Neural cell (in vitro differentiated cells): ENCODE data around the gene FGGY. TPM values are rescaled to one million over a fixed set of nuclear protein-coding genes. Genes with fewer than 3 reads are reported as not detected.

Experiments
- H2AFZ ChIP-seq: fragments of 200-600, 300-800 bp; sonication (generic), shearing (Covaris generic); 2 replicates; pipeline ENCODE4 v1.6.0; 2014; ENCODE audit warnings: low read depth, mild to moderate bottlenecking, antibody characterized with exemption, low read length, moderate library complexity
- H3F3A ChIP-seq: fragments of 200-600 bp; shearing (Covaris generic); 2 replicates; pipeline ENCODE4 v1.6.1; 2016; ENCODE audit warnings: mild to moderate bottlenecking, moderate library complexity, mixed read lengths, antibody characterized with exemption, low read length; ENCODE audit not compliant: insufficient read depth, poor library complexity, severe bottlenecking
- H3K27ac ChIP-seq: fragments of 200-600, 300-800 bp; sonication (generic), shearing (Covaris generic); 2 replicates; pipeline ENCODE4 v1.5.1; 2014; ENCODE audit warnings: mild to moderate bottlenecking, low read length, moderate library complexity
- H3K27me3 ChIP-seq: fragments of 300-800, 200-600 bp; sonication (generic), shearing (Covaris generic); 2 replicates; pipeline ENCODE4 v1.6.0; 2014; ENCODE audit warnings: mild to moderate bottlenecking, low read depth, low read length, moderate library complexity; ENCODE audit not compliant: insufficient read depth
- H3K36me3 ChIP-seq: fragments of 300-800, 200-600 bp; sonication (generic), shearing (Covaris generic); 2 replicates; pipeline ENCODE4 v1.5.1; 2014; ENCODE audit warnings: mild to moderate bottlenecking, antibody characterized with exemption, low read length, moderate library complexity; ENCODE audit not compliant: insufficient read depth
- H3K4me2 ChIP-seq: fragments of 300-800, 200-600 bp; sonication (generic), shearing (Covaris generic); 2 replicates; pipeline ENCODE4 v1.6.0; 2014; ENCODE audit warnings: mild to moderate bottlenecking, low read length
- H3K4me3 ChIP-seq: fragments of 300-800, 200-600 bp; sonication (generic), shearing (Covaris generic); 2 replicates; pipeline ENCODE4 v1.5.1; 2014; ENCODE audit warnings: mild to moderate bottlenecking, low read length, moderate library complexity
- H3K79me2 ChIP-seq: fragments of 200-600 bp; shearing (Covaris generic); replicated peaks from 2 replicates; pipeline ENCODE4 v1.6.0; 2014; ENCODE audit warnings: mild to moderate bottlenecking, low read length, moderate library complexity; ENCODE audit not compliant: insufficient read depth
- H3K9ac ChIP-seq: fragments of 300-800, 200-600 bp; sonication (generic), shearing (Covaris generic); 2 replicates; pipeline ENCODE4 v1.6.1; 2016; ENCODE audit warnings: mild to moderate bottlenecking, low read length, mixed read lengths
- H3K9me2 ChIP-seq: fragments of 200-600 bp; shearing (Covaris generic); 2 replicates; pipeline ENCODE4 v1.6.1; 2016; ENCODE audit warnings: mild to moderate bottlenecking, low read length, mixed read lengths; ENCODE audit not compliant: insufficient read depth
- H3K9me3 ChIP-seq: fragments of 200-600, 300-800 bp; sonication (generic), shearing (Covaris generic); 2 replicates; pipeline ENCODE4 v1.6.1; 2016; ENCODE audit warnings: mild to moderate bottlenecking, mixed run types, low read length, moderate library complexity, mixed read lengths
- H4K20me1 ChIP-seq: fragments of 200-600 bp; shearing (Covaris generic); 2 replicates; pipeline ENCODE4 v1.6.1; 2016; ENCODE audit warnings: mild to moderate bottlenecking, mixed run types; ENCODE audit not compliant: insufficient read depth
- EP300 ChIP-seq: fragments of 450-650 bp; conservative IDR thresholded peaks from 2 replicates; pipeline ENCODE4 v1.6.1; 2014; ENCODE audit warnings: antibody characterized with exemption, mild to moderate bottlenecking, moderate library complexity; ENCODE audit not compliant: poor library complexity, severe bottlenecking
- EZH2 ChIP-seq: fragments of 200-600, 300-800 bp; shearing (Covaris generic), sonication (generic); IDR thresholded peaks from 2 replicates; pipeline ENCODE4 v1.6.1; 2014; ENCODE audit warnings: antibody characterized with exemption, low read length, borderline replicate concordance, mild to moderate bottlenecking; ENCODE audit not compliant: insufficient read depth, poor library complexity, severe bottlenecking
- MXI1 ChIP-seq: fragments of 450-650 bp; conservative IDR thresholded peaks from 2 replicates; pipeline ENCODE4 v1.6.1; 2014; ENCODE audit warnings: antibody characterized with exemption, mild to moderate bottlenecking; ENCODE audit not compliant: poor library complexity, severe bottlenecking
- POLR2AphosphoS5 ChIP-seq: IDR thresholded peaks from 2 replicates; pipeline ENCODE4 v1.6.1; 2012
- RAD21 ChIP-seq: fragments of 450-650 bp; conservative IDR thresholded peaks from 2 replicates; pipeline ENCODE4 v1.6.1; 2014; ENCODE audit warnings: antibody characterized with exemption, mild to moderate bottlenecking, moderate library complexity
- SMC3 ChIP-seq: fragments of 450-650 bp; conservative IDR thresholded peaks from 2 replicates; pipeline ENCODE4 v1.6.1; 2014; ENCODE audit warnings: antibody characterized with exemption, mild to moderate bottlenecking, moderate library complexity; ENCODE audit not compliant: poor library complexity
- TAF1 ChIP-seq: IDR thresholded peaks from 2 replicates; pipeline ENCODE4 v1.6.1; 2012; ENCODE audit warnings: low read depth
- polyA plus RNA-seq: library from polyadenylated mRNA; depleted of rRNA; stranded (reverse); fragments of >200 nt; gene quantifications from 2 replicates; pipeline ENCODE4 v1.2.3, GENCODE V29; 2014
- TF ChIP-seq, protein P1 (sequence below): fragments of 450-650 bp; IDR thresholded peaks from 2 replicates; pipeline ENCODE4 v1.5.1; 2014; ENCODE audit warnings: antibody characterized with exemption, mild to moderate bottlenecking, moderate library complexity; ENCODE audit not compliant: poor library complexity, severe bottlenecking
- TF ChIP-seq, protein P2 (sequence below): IDR thresholded peaks from 2 replicates; pipeline ENCODE4 v1.6.1; 2012; ENCODE audit warnings: borderline replicate concordance

Gene FGGY
- polyA plus RNA-seq, 1 donor from 2014 or later: 7.4 TPM

DNA sequence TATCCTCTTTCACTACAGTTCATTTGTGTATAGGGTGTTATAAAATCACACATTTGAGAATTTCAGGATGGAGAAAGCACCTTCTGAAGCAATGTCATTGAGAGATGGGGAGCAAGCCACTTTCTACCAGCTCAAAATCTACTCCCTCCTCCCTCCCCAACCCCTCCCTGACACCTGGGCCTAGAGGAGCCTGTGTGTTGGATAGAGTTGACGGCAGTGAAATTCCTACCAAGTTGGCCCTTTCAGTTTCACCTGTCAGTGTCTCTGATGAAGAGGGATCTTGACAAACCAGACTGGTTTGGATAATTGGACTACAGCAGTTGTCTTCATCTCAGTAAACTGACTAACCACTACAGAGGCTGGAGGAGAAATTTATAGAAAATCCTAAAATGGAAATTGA, 392.8 kb downstream of the FGGY start:
- Histone ChIP-seq H4K20me1 (no peaks in the 10 kb centered on the region), H3F3A (no peaks in the 10 kb centered on the region), H3K9me2 (no peaks in the 10 kb centered on the region), H3K79me2 (no peaks in the 10 kb centered on the region), H3K4me2 (no peak overlapping the region), H2AFZ (no peak overlapping the region), H3K36me3 (no peaks in the 10 kb centered on the region), H3K27me3 (no peaks in the 10 kb centered on the region), H3K27ac (no peak overlapping the region), H3K9me3 (no peaks in the 10 kb centered on the region), H3K4me3 (no peak overlapping the region), H3K9ac (no peak overlapping the region)
- TF ChIP-seq POLR2AphosphoS5: no peak
- no peak for TF ChIP-seq EP300
- no peak for TF ChIP-seq RAD21
- no peak for TF ChIP-seq EZH2
- TF ChIP-seq, protein P1, sequence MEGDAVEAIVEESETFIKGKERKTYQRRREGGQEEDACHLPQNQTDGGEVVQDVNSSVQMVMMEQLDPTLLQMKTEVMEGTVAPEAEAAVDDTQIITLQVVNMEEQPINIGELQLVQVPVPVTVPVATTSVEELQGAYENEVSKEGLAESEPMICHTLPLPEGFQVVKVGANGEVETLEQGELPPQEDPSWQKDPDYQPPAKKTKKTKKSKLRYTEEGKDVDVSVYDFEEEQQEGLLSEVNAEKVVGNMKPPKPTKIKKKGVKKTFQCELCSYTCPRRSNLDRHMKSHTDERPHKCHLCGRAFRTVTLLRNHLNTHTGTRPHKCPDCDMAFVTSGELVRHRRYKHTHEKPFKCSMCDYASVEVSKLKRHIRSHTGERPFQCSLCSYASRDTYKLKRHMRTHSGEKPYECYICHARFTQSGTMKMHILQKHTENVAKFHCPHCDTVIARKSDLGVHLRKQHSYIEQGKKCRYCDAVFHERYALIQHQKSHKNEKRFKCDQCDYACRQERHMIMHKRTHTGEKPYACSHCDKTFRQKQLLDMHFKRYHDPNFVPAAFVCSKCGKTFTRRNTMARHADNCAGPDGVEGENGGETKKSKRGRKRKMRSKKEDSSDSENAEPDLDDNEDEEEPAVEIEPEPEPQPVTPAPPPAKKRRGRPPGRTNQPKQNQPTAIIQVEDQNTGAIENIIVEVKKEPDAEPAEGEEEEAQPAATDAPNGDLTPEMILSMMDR: no peak
- TF ChIP-seq TAF1: no peak

DNA sequence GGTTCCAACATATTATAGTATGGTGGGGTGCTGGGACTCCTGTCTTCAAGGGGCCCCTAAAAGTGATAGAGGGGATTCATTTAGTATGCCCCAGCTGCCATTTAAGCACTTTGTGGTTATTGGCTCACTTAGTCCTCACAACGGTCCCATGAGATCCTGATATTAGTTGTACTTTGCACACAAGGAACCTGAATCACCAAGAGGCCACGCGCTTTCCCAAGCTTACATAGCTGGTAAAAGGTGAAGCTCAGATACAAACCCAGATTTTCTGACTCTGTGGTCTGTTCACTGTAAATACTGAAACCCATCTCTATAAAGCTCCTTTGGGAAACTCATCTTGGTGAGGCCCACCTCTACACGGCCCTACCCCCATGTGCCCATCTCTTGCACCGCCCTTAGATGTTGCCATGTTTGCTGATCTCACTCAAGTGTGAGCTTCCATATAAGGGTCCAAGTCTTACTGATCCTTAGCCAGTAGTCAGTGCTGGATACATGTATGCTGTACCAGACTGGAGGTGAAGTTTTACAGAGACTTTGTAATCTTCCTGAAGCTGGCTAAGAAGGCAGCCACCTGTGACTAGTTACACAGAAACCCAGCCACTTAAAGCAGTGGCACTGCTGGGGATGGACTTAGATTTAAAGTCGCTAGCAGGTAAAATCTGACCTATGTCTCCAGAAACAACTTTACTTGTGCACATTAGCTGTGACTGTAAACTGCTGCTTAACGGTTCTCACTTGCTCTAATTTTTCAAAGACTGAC, 393.5 kb downstream of the FGGY start:
- no peaks in the 10 kb centered on the region for H3F3A ChIP-seq
- no peaks in the 10 kb centered on the region for H3K36me3 ChIP-seq
- no peaks in the 10 kb centered on the region for H3K27me3 ChIP-seq
- H4K20me1 ChIP-seq: no peaks in the 10 kb centered on the region
- TF ChIP-seq EP300: no peak
- TF ChIP-seq EZH2: no peak
- TF ChIP-seq MXI1: no peak
- TF ChIP-seq, protein P2, sequence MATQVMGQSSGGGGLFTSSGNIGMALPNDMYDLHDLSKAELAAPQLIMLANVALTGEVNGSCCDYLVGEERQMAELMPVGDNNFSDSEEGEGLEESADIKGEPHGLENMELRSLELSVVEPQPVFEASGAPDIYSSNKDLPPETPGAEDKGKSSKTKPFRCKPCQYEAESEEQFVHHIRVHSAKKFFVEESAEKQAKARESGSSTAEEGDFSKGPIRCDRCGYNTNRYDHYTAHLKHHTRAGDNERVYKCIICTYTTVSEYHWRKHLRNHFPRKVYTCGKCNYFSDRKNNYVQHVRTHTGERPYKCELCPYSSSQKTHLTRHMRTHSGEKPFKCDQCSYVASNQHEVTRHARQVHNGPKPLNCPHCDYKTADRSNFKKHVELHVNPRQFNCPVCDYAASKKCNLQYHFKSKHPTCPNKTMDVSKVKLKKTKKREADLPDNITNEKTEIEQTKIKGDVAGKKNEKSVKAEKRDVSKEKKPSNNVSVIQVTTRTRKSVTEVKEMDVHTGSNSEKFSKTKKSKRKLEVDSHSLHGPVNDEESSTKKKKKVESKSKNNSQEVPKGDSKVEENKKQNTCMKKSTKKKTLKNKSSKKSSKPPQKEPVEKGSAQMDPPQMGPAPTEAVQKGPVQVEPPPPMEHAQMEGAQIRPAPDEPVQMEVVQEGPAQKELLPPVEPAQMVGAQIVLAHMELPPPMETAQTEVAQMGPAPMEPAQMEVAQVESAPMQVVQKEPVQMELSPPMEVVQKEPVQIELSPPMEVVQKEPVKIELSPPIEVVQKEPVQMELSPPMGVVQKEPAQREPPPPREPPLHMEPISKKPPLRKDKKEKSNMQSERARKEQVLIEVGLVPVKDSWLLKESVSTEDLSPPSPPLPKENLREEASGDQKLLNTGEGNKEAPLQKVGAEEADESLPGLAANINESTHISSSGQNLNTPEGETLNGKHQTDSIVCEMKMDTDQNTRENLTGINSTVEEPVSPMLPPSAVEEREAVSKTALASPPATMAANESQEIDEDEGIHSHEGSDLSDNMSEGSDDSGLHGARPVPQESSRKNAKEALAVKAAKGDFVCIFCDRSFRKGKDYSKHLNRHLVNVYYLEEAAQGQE: no peak
- no peak for TF ChIP-seq RAD21
- no peak for TF ChIP-seq POLR2AphosphoS5
- TF ChIP-seq SMC3: no peak
- TF ChIP-seq, protein P1: no peak
- no peak for TF ChIP-seq TAF1
- no peaks in the 10 kb centered on the region for H3K79me2 ChIP-seq
- no peak overlapping the region for H3K27ac ChIP-seq
- no peak overlapping the region for H3K4me2 ChIP-seq
- no peak overlapping the region for H3K9ac ChIP-seq
- H3K9me2 ChIP-seq: no peaks in the 10 kb centered on the region
- H3K9me3 ChIP-seq: no peaks in the 10 kb centered on the region
- no peak overlapping the region for H3K4me3 ChIP-seq
- H2AFZ ChIP-seq: no peak overlapping the region
